GM19238 (cell line): ENCODE measurements around the gene FRMD1.

Experiments used
- DNase-seq: peaks from one replicate; pipeline ENCODE4 v3.0.0; 2011; ENCODE audit warnings: low spot score; ENCODE audit not compliant: insufficient read length

Gene FRMD1

GRCh38 chr6:168078943-168079405 lies at the start of gene FRMD1:
Gene FRMD1 (minus strand): TSS chr6:168079212. CDS start chr6:168079094, 118 bp downstream.
- DNase-seq = no peak

GRCh38 chr6:168128006-168128630 lies 49.1 kb upstream of the FRMD1 start:
- DNase-seq = no peak

- no peak for DNase-seq
Observed at GRCh38 chr6:168127384-168127868, 48.4 kb upstream of the FRMD1 start.

- no peak for DNase-seq
Observed at GRCh38 chr6:168126566-168127383, 47.8 kb upstream of the FRMD1 start.

- DNase-seq = no peak
Observed at GRCh38 chr6:168125429-168126001, 46.5 kb upstream of the FRMD1 start.

- no peak for DNase-seq
Observed at GRCh38 chr6:168124921-168125320, 45.9 kb upstream of the FRMD1 start.

- no peak for DNase-seq
Observed at GRCh38 chr6:168124158-168124557, 45.1 kb upstream of the FRMD1 start.

GRCh38 chr6:168123165-168123911 lies 44.3 kb upstream of the FRMD1 start:
- no peak for DNase-seq

GRCh38 chr6:168122521-168122920 lies 43.5 kb upstream of the FRMD1 start:
- DNase-seq = no peak

GRCh38 chr6:168122011-168122410 lies 43.0 kb upstream of the FRMD1 start:
- DNase-seq = no peak

- DNase-seq = no peak
Observed at GRCh38 chr6:168121303-168121665, 42.3 kb upstream of the FRMD1 start.

- no peak for DNase-seq
Observed at GRCh38 chr6:168120390-168121302, 41.6 kb upstream of the FRMD1 start.

- DNase-seq = no peak
Observed at GRCh38 chr6:168119539-168119938, 40.5 kb upstream of the FRMD1 start.

- no peak for DNase-seq
Observed at GRCh38 chr6:168118935-168119334, 39.9 kb upstream of the FRMD1 start.

GRCh38 chr6:168117942-168118341 lies 38.9 kb upstream of the FRMD1 start:
- no peak for DNase-seq

- no peak for DNase-seq
Observed at GRCh38 chr6:168116975-168117899, 38.2 kb upstream of the FRMD1 start.

- no peak for DNase-seq
Observed at GRCh38 chr6:168116438-168116974, 37.5 kb upstream of the FRMD1 start.

GRCh38 chr6:168115748-168116437 lies 36.9 kb upstream of the FRMD1 start:
- no peak for DNase-seq

- no peak for DNase-seq
Observed at GRCh38 chr6:168113226-168113625, 34.2 kb upstream of the FRMD1 start.
